AG09319 (cell line): Measurements from ENCODE around the gene UBE2E2.

ENCODE experiments used
- DNase-seq: peaks from one replicate; pipeline ENCODE4 v3.0.0-alpha.2; 2010; ENCODE audit warnings: low read depth; ENCODE audit errors: extremely low read depth
- CTCF ChIP-seq: IDR thresholded peaks from 2 replicates; pipeline ENCODE4 v1.5.1; 2011; ENCODE audit warnings: low read depth, mild to moderate bottlenecking, inconsistent platforms, low read length, moderate library complexity

The UBE2E2 gene

GRCh38 chr3:23422517-23422851 is 219.4 kb downstream of the UBE2E2 start:
- DNase-seq: no peak
- no peak for TF ChIP-seq CTCF

- TF ChIP-seq CTCF: no peak
- DNase-seq: no peak
Measured at GRCh38 chr3:23425410-23425809, 222.3 kb downstream of the UBE2E2 start.

GRCh38 chr3:23430781-23431398 is 227.8 kb downstream of the UBE2E2 start:
- DNase-seq: no peak
- no peak for TF ChIP-seq CTCF

GRCh38 chr3:23431764-23432163 is 228.6 kb downstream of the UBE2E2 start:
- TF ChIP-seq CTCF: no peak
- DNase-seq: no peak

GRCh38 chr3:23435318-23435717 is 232.2 kb downstream of the UBE2E2 start:
- TF ChIP-seq CTCF: no peak
- DNase-seq: no peak

- TF ChIP-seq CTCF: no peak
- no peak for DNase-seq
Measured at GRCh38 chr3:23435904-23436303, 232.8 kb downstream of the UBE2E2 start.

GRCh38 chr3:23437484-23438145 is 234.5 kb downstream of the UBE2E2 start:
- TF ChIP-seq CTCF: no peak
- DNase-seq: no peak
